ENCODE data around the gene NUDT16L1.

NUDT16L1 gene

GRCh38 chr16:4713663-4714501 is 20.5 kb downstream of the NUDT16L1 start:
- no peak overlapping the region for H3K4me3 ChIP-seq (ENCODE audit: low read depth, low read length)
- in situ Hi-C loops (cut with HindIII; ENCODE audit: low pct_ligation_motif_present, low sequenced_read_pairs) = no loop called here
- no peak overlapping the region for H3K27ac ChIP-seq
- peaks cover 24% of the 10 kb centered on the region for H3K36me3 ChIP-seq (replicated peaks)
- H3K27me3 ChIP-seq (replicated peaks) = no peaks in the 10 kb centered on the region
- TF ChIP-seq, protein P1, sequence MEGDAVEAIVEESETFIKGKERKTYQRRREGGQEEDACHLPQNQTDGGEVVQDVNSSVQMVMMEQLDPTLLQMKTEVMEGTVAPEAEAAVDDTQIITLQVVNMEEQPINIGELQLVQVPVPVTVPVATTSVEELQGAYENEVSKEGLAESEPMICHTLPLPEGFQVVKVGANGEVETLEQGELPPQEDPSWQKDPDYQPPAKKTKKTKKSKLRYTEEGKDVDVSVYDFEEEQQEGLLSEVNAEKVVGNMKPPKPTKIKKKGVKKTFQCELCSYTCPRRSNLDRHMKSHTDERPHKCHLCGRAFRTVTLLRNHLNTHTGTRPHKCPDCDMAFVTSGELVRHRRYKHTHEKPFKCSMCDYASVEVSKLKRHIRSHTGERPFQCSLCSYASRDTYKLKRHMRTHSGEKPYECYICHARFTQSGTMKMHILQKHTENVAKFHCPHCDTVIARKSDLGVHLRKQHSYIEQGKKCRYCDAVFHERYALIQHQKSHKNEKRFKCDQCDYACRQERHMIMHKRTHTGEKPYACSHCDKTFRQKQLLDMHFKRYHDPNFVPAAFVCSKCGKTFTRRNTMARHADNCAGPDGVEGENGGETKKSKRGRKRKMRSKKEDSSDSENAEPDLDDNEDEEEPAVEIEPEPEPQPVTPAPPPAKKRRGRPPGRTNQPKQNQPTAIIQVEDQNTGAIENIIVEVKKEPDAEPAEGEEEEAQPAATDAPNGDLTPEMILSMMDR (IDR thresholded peaks at IDR 0.05; ENCODE audit: low read depth, low read length, missing control alignments) = no peak
- DNase-seq = no peak

GRCh38 chr16:4714996-4715395 is 21.6 kb downstream of the NUDT16L1 start:
- in situ Hi-C loops (cut with HindIII; ENCODE audit: low pct_ligation_motif_present, low sequenced_read_pairs) = no loop called here
- TF ChIP-seq, protein P1 (IDR thresholded peaks at IDR 0.05; ENCODE audit: low read depth, low read length, missing control alignments) = no peak
- Histone ChIP-seq H3K27me3 (replicated peaks) (no peaks in the 10 kb centered on the region), H3K36me3 (replicated peaks) (peaks cover 21% of the 10 kb centered on the region), H3K27ac (no peak overlapping the region), H3K4me3 (ENCODE audit: low read depth, low read length) (no peak overlapping the region)
- no peak for DNase-seq

- DNase-seq = no peak
- Histone ChIP-seq H3K36me3 (replicated peaks) (peaks cover 16% of the 10 kb centered on the region), H3K27me3 (replicated peaks) (no peaks in the 10 kb centered on the region), H3K4me3 (ENCODE audit: low read depth, low read length) (no peak overlapping the region), H3K27ac (no peak overlapping the region)
- in situ Hi-C loops (cut with HindIII; ENCODE audit: low pct_ligation_motif_present, low sequenced_read_pairs) = no loop called here
- TF ChIP-seq, protein P1 (IDR thresholded peaks at IDR 0.05; ENCODE audit: low read depth, low read length, missing control alignments) = no peak
Measured at GRCh38 chr16:4718466-4718865, 25.1 kb downstream of the NUDT16L1 start.

- TF ChIP-seq, protein P1 (IDR thresholded peaks at IDR 0.05; ENCODE audit: low read depth, low read length, missing control alignments) = no peak
Measured at GRCh38 chr16:4723071-4723767, 29.9 kb downstream of the NUDT16L1 start.

GRCh38 chr16:4724661-4725270 is 31.4 kb downstream of the NUDT16L1 start:
- Histone ChIP-seq H3K27ac (no peak overlapping the region), H3K36me3 (replicated peaks) (peaks cover 25% of the 10 kb centered on the region), H3K27me3 (replicated peaks) (no peaks in the 10 kb centered on the region), H3K4me3 (ENCODE audit: low read depth, low read length) (no peak overlapping the region)
- no peak for DNase-seq
- in situ Hi-C loops (cut with HindIII; ENCODE audit: low pct_ligation_motif_present, low sequenced_read_pairs) = no loop called here
- TF ChIP-seq, protein P1 (IDR thresholded peaks at IDR 0.05; ENCODE audit: low read depth, low read length, missing control alignments) = no peak

More at GRCh38 chr16:4723071-4723767, 29.9 kb downstream of the NUDT16L1 start:
- H3K27ac ChIP-seq = no peak overlapping the region
- in situ Hi-C loops (cut with HindIII; ENCODE audit: low pct_ligation_motif_present, low sequenced_read_pairs) = no loop called here
- H3K36me3 ChIP-seq (replicated peaks) = peaks cover 24% of the 10 kb centered on the region
- H3K4me3 ChIP-seq (ENCODE audit: low read depth, low read length) = no peak overlapping the region
- no peak for DNase-seq
- no peaks in the 10 kb centered on the region for H3K27me3 ChIP-seq (replicated peaks)

Measured in brain microvascular endothelial cell (primary cell).